GM12878 (cell line): Measurements from ENCODE around the gene DNAJB11. TPM values are rescaled to one million over a fixed set of nuclear protein-coding genes. Genes with fewer than 3 reads are reported as not detected.
A peak's percentile ranks its signal among the peaks of the same experiment; 100 is the strongest.

Source experiments
- ATAC-seq: fragments of 200-7000 bp; cut with Tn5 transposase; 3 replicates; pipeline ENCODE4 v1.9.1; 2020; ENCODE audit warnings: mild to moderate bottlenecking, moderate library complexity
- BruUV-seq: library from RNA; stranded (reverse); fragments of 400-500 nt; replicated peaks from 2 replicates; lab custom pipeline; 2021; lab: Mats Ljungman, UMichigan
- CTCF ChIA-PET: fragments of 300-600 bp; sonication (Branson Sonifier 250); formaldehyde crosslinking; extraction: SDS; loops from one replicate; lab custom pipeline; 2021; ENCODE audit warnings: inconsistent platforms; lab: Yijun Ruan, JAX
- POLR2A ChIA-PET: fragments of 350-600 bp; formaldehyde crosslinking; extraction: SDS; loops from one replicate; lab custom pipeline; 2021; ENCODE audit warnings: inconsistent platforms; lab: Charles Lee
- RAD21 ChIA-PET: fragments of 300-600 bp; sonication (Branson Sonifier 250); formaldehyde crosslinking; loops from one replicate; lab custom pipeline; 2023; ENCODE audit warnings: antibody characterized with exemption; ENCODE audit not compliant: unreplicated experiment; lab: Charles Lee
- SMC1A ChIA-PET: fragments of 300-600 bp; sonication (Branson Sonifier 250); formaldehyde crosslinking; loops from one replicate; lab custom pipeline; 2023; ENCODE audit not compliant: unreplicated experiment, uncharacterized antibody; lab: Charles Lee
- DNase-seq: peaks from one replicate; pipeline ENCODE4 v3.0.0-alpha.2; 2011; ENCODE audit warnings: low read depth, low spot score
- FAIRE-seq: peaks from 3 replicates; lab custom pipeline; 2011; peaks lifted over from hg19 to GRCh38; lab: Jason Lieb, UNC
- H2AFZ ChIP-seq: 2 replicates; pipeline ENCODE4 v1.6.0; 2011; ENCODE audit warnings: low read depth, low read length, control low read depth; ENCODE audit not compliant: control insufficient read depth
- H3K27ac ChIP-seq: 2 replicates; pipeline ENCODE4 v1.5.1; 2011; ENCODE audit warnings: control low read depth; ENCODE audit not compliant: control insufficient read depth, insufficient read depth
- H3K27me3 ChIP-seq, 2 experiments: replicated peaks in 1 of 2; 2 replicates each; pipeline versions ENCODE4 v1.6.0 to v1.6.1; 2011; ENCODE audit warnings: low read length in 1 of 2; ENCODE audit not compliant: control insufficient read depth in 2 of 2, insufficient read depth in 2 of 2
- H3K36me3 ChIP-seq, 2 experiments: 2 replicates each; pipeline ENCODE4 v1.5.1; 2011; ENCODE audit warnings: low read length in 1 of 2; ENCODE audit not compliant: control insufficient read depth in 2 of 2, insufficient read depth in 2 of 2
- H3K4me1 ChIP-seq: 2 replicates; pipeline ENCODE4 v1.6.1; 2011; ENCODE audit warnings: mild to moderate bottlenecking, low read length, moderate library complexity, mixed read lengths; ENCODE audit not compliant: control insufficient read depth, insufficient read depth
- H3K4me2 ChIP-seq: 2 replicates; pipeline ENCODE4 v1.6.0; 2011; ENCODE audit warnings: control low read depth; ENCODE audit not compliant: control insufficient read depth, insufficient read depth
- H3K4me3 ChIP-seq: fragments of 200-600 bp; sonication (generic); 2 replicates; pipeline ENCODE4 v1.5.1; 2016
- H3K79me2 ChIP-seq: 2 replicates; pipeline ENCODE4 v1.6.0; 2011; ENCODE audit warnings: low read length; ENCODE audit not compliant: control insufficient read depth, insufficient read depth
- H3K9ac ChIP-seq: 2 replicates; pipeline ENCODE4 v1.8.0; 2011; ENCODE audit warnings: low read length, control low read depth, mixed read lengths; ENCODE audit not compliant: control insufficient read depth, insufficient read depth
- H3K9me3 ChIP-seq: replicated peaks from 3 replicates; pipeline ENCODE4 v1.5.1; 2011; ENCODE audit warnings: mild to moderate bottlenecking, low read length; ENCODE audit not compliant: control insufficient read depth, insufficient read depth
- H4K20me1 ChIP-seq: 2 replicates; pipeline ENCODE4 v1.6.0; 2011; ENCODE audit not compliant: control insufficient read depth, insufficient read depth
- CREM ChIP-seq: IDR thresholded peaks from 2 replicates; pipeline ENCODE4 v1.6.1; 2014; ENCODE audit warnings: antibody characterized with exemption, low read depth
- MXI1 ChIP-seq: fragments of 150-350 bp; IDR thresholded peaks from 2 replicates; pipeline ENCODE4 v1.6.1; 2011; ENCODE audit warnings: low read depth, mild to moderate bottlenecking, inconsistent platforms, low read length, improper control_type of control experiment
- NR2C1 ChIP-seq: fragments of 450-650 bp; IDR thresholded peaks from 2 replicates; pipeline ENCODE4 v1.6.1; 2017; ENCODE audit warnings: antibody characterized with exemption, mild to moderate bottlenecking, moderate library complexity
- POU2F2 ChIP-seq: IDR thresholded peaks from 3 replicates; pipeline ENCODE4 v1.6.1; 2011; ENCODE audit warnings: low read depth, mild to moderate bottlenecking, low read length, borderline replicate concordance
- TBL1XR1 ChIP-seq: IDR thresholded peaks from 2 replicates; pipeline ENCODE4 v1.6.1; 2012; ENCODE audit warnings: low read depth, low read length, improper control_type of control experiment
- ZNF622 ChIP-seq: fragments of 450-650 bp; IDR thresholded peaks from 2 replicates; pipeline ENCODE4 v1.6.1; 2017; ENCODE audit warnings: mild to moderate bottlenecking, inconsistent platforms
- WGBS: methylation state at CpG from one replicate; pipeline ENCODE4 v1.1.6; 2016; ENCODE audit warnings: low lambda C conversion rate; ENCODE audit not compliant: insufficient replicate concordance, insufficient coverage; ENCODE audit errors: missing lambda C conversion rate; 5-methylcytosine and 5-hydroxymethylcytosine counted together
- in situ Hi-C: fragments of 300-500 bp; cut with MboI; formaldehyde crosslinking; loops from 9 replicates; pipeline ENCODE4 v1.14.3; 2018; ENCODE audit warnings: mixed read lengths
- intact Hi-C: fragments of 100-400 bp; cut with micrococcal nuclease; formaldehyde crosslinking; loops from one replicate; pipeline ENCODE4 v1.14.2; 2022; ENCODE audit not compliant: unreplicated experiment
- polyA plus RNA-seq, 11 experiments: library from polyadenylated mRNA; depleted of rRNA in 4 of 11; unstranded in 6 of 11; stranded (reverse) in 5 of 11; fragments of >200 nt; fragmentation: Nextera tagmentation in 4 of 11; fragmentation: Illumina TruSeq in 1 of 11; extraction: Ambion mirVana in 4 of 11; extraction: Trizol in 1 of 11; gene quantifications; 1 replicate in 1 of 11; 2 replicates in 10 of 11; pipeline versions ENCODE4 v1.2.1 to v1.2.3, GENCODE V29; 2011 to 2016; ENCODE audit warnings: inconsistent platforms in 2 of 11, missing spikeins in 2 of 11, low read depth in 1 of 11
- total RNA-seq, 4 experiments: library from RNA; depleted of rRNA in 3 of 4; stranded (reverse); fragments of >200 nt in 3 of 4; fragmentation: Illumina TruSeq in 1 of 4; extraction: Trizol in 1 of 4; gene quantifications; 2 replicates each; pipeline versions ENCODE4 v1.2.1 to v1.2.3, GENCODE V29; 2013 to 2021
- TF ChIP-seq, protein P1 (sequence below): IDR thresholded peaks from 2 replicates; pipeline ENCODE4 v1.6.1; 2011; ENCODE audit warnings: low read depth, low read length, improper control_type of control experiment, borderline replicate concordance
- TF ChIP-seq, protein P2 (sequence below): fragments of 450-650 bp; IDR thresholded peaks from 2 replicates; pipeline ENCODE4 v1.6.1; 2017; ENCODE audit warnings: mild to moderate bottlenecking, low read depth, inconsistent platforms; ENCODE audit not compliant: poor library complexity, severe bottlenecking
- TF ChIP-seq, protein P3 (sequence below): IDR thresholded peaks from 2 replicates; pipeline ENCODE4 v1.6.1; 2011; ENCODE audit warnings: low read depth, mild to moderate bottlenecking, low read length, moderate library complexity, borderline replicate concordance; ENCODE audit errors: extremely low read depth
- TF ChIP-seq, protein P4 (sequence below): IDR thresholded peaks from 2 replicates; pipeline ENCODE4 v1.6.1; 2012; ENCODE audit warnings: low read length, inconsistent platforms
- TF ChIP-seq, protein P5 (sequence below): IDR thresholded peaks from 2 replicates; pipeline ENCODE4 v1.6.1; 2011; ENCODE audit warnings: borderline replicate concordance, low read depth, mild to moderate bottlenecking, moderate library complexity, mixed read lengths, low read length; ENCODE audit not compliant: insufficient read depth; ENCODE audit errors: extremely low read length

DNAJB11 gene
- total and polyA plus RNA-seq, 10 of the 15 experiments (the other 5 are each of a cell fraction or from before 2014, with no cell fraction given), result 16.2 to 135 (median 57.8) TPM

DNA sequence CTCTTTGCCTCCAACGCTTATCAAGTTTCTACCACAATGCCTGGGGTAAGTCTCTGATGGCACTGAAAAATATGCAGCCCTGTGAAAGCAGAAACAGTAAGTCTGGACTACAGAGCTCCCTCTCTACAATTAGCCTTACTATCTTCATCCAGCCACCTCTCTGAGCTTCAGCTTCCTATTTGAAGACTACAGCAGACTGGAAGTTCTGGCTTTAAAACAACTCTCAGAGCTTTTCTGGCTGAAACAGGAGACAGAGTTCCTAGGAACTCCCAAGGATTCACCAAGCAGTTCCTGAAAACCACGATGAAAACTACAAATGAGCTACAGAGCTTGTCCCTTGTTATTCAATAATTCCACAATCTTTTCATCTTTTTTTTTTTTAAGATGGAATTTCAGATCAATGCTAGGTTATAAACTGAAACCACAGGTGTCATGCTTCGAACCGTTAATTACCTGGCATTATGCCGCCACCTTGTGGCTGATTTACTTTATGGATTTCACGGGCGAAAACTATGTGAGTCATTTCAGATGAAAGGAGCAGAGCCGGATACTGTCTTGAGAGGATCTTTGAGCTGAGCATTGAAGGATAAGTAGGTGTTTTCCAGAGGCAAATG, 30.2 kb upstream of the DNAJB11 start (continued):
- TF ChIP-seq, protein P1, sequence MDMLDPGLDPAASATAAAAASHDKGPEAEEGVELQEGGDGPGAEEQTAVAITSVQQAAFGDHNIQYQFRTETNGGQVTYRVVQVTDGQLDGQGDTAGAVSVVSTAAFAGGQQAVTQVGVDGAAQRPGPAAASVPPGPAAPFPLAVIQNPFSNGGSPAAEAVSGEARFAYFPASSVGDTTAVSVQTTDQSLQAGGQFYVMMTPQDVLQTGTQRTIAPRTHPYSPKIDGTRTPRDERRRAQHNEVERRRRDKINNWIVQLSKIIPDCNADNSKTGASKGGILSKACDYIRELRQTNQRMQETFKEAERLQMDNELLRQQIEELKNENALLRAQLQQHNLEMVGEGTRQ, result no peak
- TF ChIP-seq NR2C1, result no peak
- no peak for TF ChIP-seq ZNF622
- no peak for TF ChIP-seq TBL1XR1

DNA sequence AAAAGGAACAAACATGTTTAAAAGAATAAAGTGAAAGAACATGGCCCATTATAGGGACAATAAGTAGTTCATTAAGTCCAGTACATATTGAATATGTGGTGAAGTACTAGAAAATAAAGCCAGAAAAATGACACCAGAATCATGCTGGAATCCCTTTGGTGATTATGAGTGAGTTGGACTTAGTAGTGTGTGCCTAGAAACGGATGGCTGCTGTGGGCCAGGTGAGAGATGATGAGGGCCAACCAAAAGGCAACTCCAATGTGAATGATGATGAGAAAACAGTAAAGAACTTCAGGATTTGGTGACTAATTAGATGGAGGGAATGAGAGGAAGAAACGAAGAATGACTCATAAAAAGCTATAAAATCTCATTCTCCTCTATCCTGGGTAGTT, 29.7 kb upstream of the DNAJB11 start:
- no peaks in the 10 kb centered on the region; a peak in 1 of 4 replicates for H3K36me3 ChIP-seq
- RAD21 ChIA-PET, result interaction anchor here (0.5 to 12.3 kb wide), 46 partner anchors 8 to 880 kb away, joined by 3 to 495 read pairs (median 6); partner anchors contain the start of genes DGKG, DNAJB11 and TBCCD1
- ATAC-seq, result no peak; the same call in 2 of the 3 replicates
- no peak for DNase-seq
- H3K4me3 ChIP-seq, result no peak overlapping the region
- intact Hi-C loops (loop anchor here (1.0 kb wide), 2 partner anchors 282 to 558 kb away; no protein-coding TSS in a partner anchor), in situ Hi-C loops (no loop called here)
- H2AFZ ChIP-seq, result no peak overlapping the region
- H3K9me3 ChIP-seq, result no peaks in the 10 kb centered on the region
- WGBS, result 2% methylated on average over 2 of the region's 2 CpGs
- H3K4me2 ChIP-seq, result no peak overlapping the region
- BruUV-seq, result no TSS peak
- no peaks in the 10 kb centered on the region for H3K27me3 ChIP-seq
- no peak overlapping the region for H3K27ac ChIP-seq
- TF ChIP-seq, protein P2, sequence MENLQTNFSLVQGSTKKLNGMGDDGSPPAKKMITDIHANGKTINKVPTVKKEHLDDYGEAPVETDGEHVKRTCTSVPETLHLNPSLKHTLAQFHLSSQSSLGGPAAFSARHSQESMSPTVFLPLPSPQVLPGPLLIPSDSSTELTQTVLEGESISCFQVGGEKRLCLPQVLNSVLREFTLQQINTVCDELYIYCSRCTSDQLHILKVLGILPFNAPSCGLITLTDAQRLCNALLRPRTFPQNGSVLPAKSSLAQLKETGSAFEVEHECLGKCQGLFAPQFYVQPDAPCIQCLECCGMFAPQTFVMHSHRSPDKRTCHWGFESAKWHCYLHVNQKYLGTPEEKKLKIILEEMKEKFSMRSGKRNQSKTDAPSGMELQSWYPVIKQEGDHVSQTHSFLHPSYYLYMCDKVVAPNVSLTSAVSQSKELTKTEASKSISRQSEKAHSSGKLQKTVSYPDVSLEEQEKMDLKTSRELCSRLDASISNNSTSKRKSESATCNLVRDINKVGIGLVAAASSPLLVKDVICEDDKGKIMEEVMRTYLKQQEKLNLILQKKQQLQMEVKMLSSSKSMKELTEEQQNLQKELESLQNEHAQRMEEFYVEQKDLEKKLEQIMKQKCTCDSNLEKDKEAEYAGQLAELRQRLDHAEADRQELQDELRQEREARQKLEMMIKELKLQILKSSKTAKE, result peak; percentile 11
- TF ChIP-seq, protein P3, sequence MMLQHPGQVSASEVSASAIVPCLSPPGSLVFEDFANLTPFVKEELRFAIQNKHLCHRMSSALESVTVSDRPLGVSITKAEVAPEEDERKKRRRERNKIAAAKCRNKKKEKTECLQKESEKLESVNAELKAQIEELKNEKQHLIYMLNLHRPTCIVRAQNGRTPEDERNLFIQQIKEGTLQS, result no peak
- TF ChIP-seq, protein P4, sequence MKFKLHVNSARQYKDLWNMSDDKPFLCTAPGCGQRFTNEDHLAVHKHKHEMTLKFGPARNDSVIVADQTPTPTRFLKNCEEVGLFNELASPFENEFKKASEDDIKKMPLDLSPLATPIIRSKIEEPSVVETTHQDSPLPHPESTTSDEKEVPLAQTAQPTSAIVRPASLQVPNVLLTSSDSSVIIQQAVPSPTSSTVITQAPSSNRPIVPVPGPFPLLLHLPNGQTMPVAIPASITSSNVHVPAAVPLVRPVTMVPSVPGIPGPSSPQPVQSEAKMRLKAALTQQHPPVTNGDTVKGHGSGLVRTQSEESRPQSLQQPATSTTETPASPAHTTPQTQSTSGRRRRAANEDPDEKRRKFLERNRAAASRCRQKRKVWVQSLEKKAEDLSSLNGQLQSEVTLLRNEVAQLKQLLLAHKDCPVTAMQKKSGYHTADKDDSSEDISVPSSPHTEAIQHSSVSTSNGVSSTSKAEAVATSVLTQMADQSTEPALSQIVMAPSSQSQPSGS, result no peak
- TF ChIP-seq, protein P5, sequence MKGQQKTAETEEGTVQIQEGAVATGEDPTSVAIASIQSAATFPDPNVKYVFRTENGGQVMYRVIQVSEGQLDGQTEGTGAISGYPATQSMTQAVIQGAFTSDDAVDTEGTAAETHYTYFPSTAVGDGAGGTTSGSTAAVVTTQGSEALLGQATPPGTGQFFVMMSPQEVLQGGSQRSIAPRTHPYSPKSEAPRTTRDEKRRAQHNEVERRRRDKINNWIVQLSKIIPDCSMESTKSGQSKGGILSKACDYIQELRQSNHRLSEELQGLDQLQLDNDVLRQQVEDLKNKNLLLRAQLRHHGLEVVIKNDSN, result no peak
- TF ChIP-seq POU2F2 (no peak), CREM (no peak), MXI1 (no peak)
- H3K79me2 ChIP-seq, result no peaks in the 10 kb centered on the region
- SMC1A ChIA-PET, result interaction anchor here (0.9 to 14.2 kb wide), 57 partner anchors 8 to 597 kb away, joined by 3 to 655 read pairs (median 6); partner anchors contain the start of genes AHSG, DNAJB11 and TBCCD1
- CTCF ChIA-PET, result interaction anchor here (0.7 to 14.3 kb wide), 65 partner anchors 8 to 597 kb away, joined by 3 to 847 read pairs (median 6); partner anchors contain the start of genes AHSG, DNAJB11 and TBCCD1
- FAIRE-seq, result no peak
- POLR2A ChIA-PET, result interaction anchor here (1.1 to 3.6 kb wide), 6 partner anchors 29 to 282 kb away, joined by 3 to 20 read pairs (median 5); partner anchors contain the start of gene DNAJB11
- no peak overlapping the region for H3K9ac ChIP-seq
- H3K4me1 ChIP-seq, result peaks cover 45% of the 10 kb centered on the region
- no peaks in the 10 kb centered on the region for H4K20me1 ChIP-seq
